ENCODE measurements around the gene CRISPLD2. TPM values are rescaled to one million over a fixed set of nuclear protein-coding genes. Genes with fewer than 3 reads are reported as not detected.
A peak's percentile ranks its signal among the peaks of the same experiment; 100 is the strongest.

CRISPLD2 gene
- total RNA-seq, 4 donors from 2014 or later: 174 to 411 (median 219) TPM

DNA sequence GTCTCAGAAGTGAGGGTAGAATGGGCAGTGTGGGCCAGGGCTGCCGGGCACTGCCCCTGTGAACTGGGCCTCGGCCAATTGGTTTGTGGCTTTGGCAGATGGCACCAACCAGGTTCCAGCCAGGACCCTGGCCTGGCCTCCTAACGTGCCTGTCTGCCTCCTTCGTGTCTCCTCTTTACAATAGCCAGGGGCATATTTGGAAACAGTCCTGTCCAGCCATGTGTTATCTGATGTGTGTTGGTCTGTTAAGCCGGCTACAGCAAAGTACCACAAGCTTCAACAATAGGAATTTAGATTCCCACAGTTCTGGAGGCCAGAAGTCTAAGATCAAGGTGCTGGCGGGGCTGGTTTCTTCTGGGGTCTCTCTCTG, 14.6 kb downstream of the CRISPLD2 start:
- no peaks in the 10 kb centered on the region for H3K27me3 ChIP-seq
- no peak overlapping the region for H3K4me3 ChIP-seq
- peaks cover 0 to 18% of the 10 kb centered on the region in 2 donors for H3K36me3 ChIP-seq
- TF ChIP-seq EP300 (IDR thresholded peaks at IDR 0.05) (no peak), POLR2A (IDR thresholded peaks at IDR 0.05) (no peak), POLR2AphosphoS5 (IDR thresholded peaks at IDR 0.05) (no peak)
- TF ChIP-seq, protein P1, sequence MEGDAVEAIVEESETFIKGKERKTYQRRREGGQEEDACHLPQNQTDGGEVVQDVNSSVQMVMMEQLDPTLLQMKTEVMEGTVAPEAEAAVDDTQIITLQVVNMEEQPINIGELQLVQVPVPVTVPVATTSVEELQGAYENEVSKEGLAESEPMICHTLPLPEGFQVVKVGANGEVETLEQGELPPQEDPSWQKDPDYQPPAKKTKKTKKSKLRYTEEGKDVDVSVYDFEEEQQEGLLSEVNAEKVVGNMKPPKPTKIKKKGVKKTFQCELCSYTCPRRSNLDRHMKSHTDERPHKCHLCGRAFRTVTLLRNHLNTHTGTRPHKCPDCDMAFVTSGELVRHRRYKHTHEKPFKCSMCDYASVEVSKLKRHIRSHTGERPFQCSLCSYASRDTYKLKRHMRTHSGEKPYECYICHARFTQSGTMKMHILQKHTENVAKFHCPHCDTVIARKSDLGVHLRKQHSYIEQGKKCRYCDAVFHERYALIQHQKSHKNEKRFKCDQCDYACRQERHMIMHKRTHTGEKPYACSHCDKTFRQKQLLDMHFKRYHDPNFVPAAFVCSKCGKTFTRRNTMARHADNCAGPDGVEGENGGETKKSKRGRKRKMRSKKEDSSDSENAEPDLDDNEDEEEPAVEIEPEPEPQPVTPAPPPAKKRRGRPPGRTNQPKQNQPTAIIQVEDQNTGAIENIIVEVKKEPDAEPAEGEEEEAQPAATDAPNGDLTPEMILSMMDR (IDR thresholded peaks at IDR 0.05): no peak
- no peaks in the 10 kb centered on the region for H3K9me3 ChIP-seq
- 33 to 70% methylated on average over 3 to 5 of the region's 6 CpGs for WGBS, 2 donors (ENCODE audit: low coverage in 1 of 2)
- peaks cover 14 to 98% (median 69%) of the 10 kb centered on the region in 3 donors for H3K4me1 ChIP-seq
- H3K27ac ChIP-seq: peak overlapping the region; percentile 92 to 99 (median 97)
- ATAC-seq: no peak

DNA sequence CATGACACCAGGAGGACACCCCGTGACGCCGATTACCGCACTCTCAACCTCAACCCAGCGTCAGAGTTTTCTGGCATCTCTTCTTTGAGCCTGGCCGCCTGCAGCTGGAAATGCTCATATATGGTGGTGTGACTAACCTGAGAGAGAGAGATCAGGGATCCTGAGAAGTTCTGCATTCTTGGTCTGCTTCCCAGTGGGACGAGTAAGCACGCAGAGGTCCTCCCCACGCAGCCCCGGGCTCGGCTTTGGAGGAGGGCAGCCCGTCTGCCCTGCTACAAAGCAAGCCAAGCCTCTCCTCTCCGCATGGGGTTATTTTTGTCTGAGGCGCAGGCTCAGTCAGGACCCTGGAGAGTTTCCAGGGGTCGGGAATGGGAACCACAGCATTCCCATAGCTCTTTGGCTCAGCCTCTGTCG, 16.5 kb downstream of the CRISPLD2 start:
- TF ChIP-seq, protein P1 (IDR thresholded peaks at IDR 0.05): peak in 1 of 4 experiments; percentile 31
- peak; percentile 97 for TF ChIP-seq POLR2AphosphoS5 (IDR thresholded peaks at IDR 0.05)
- peak; percentile 20 to 33 for TF ChIP-seq POLR2A (IDR thresholded peaks at IDR 0.05)
- peak; percentile 98 for TF ChIP-seq EP300 (IDR thresholded peaks at IDR 0.05)
- H3K27ac ChIP-seq: peak overlapping the region; percentile 92 to 99 (median 97)
- no peaks in the 10 kb centered on the region for H3K27me3 ChIP-seq
- H3K36me3 ChIP-seq: peaks cover 0 to 37% of the 10 kb centered on the region in 2 donors
- peaks cover 14 to 97% (median 56%) of the 10 kb centered on the region in 3 donors for H3K4me1 ChIP-seq
- WGBS, 2 donors (ENCODE audit: low coverage in 1 of 2): 10 to 27% methylated on average over 2 to 6 of the region's 16 CpGs
- peak; percentile 81 for ATAC-seq
- no peak overlapping the region for H3K4me3 ChIP-seq
- no peaks in the 10 kb centered on the region for H3K9me3 ChIP-seq

DNA sequence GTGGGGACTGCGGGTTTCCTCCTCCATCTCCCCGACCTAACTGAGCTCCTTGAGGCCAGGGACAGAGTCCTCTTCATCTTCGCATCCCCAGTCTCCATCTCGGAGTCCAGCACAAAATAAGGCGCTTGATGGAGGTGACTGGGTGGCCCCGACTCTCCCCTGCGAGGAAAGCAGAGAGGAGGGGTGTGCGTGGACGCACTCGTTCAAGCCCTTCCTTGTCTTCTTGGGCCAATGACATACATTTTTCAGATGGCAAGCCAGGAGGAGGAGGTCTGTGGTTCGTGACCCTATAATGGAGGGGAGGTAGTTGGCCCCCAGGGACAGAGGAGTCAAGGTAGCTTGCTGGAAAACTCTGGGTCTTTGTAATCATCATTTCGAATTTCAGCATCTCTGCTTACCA, 17.2 kb downstream of the CRISPLD2 start:
- Histone ChIP-seq H3K36me3 (peaks cover 0 to 41% of the 10 kb centered on the region in 2 donors), H3K27ac (peak overlapping the region; percentile 90 to 97 (median 94)), H3K27me3 (no peaks in the 10 kb centered on the region), H3K4me3 (no peak overlapping the region), H3K4me1 (peaks cover 14 to 97% (median 60%) of the 10 kb centered on the region in 3 donors), H3K9me3 (no peaks in the 10 kb centered on the region)
- WGBS, 2 donors (ENCODE audit: low coverage in 1 of 2): 83 to 86% methylated on average over 2 to 5 of the region's 12 CpGs
- ATAC-seq: no peak
- TF ChIP-seq POLR2AphosphoS5 (IDR thresholded peaks at IDR 0.05) (no peak), POLR2A (IDR thresholded peaks at IDR 0.05) (no peak), EP300 (IDR thresholded peaks at IDR 0.05) (no peak)
- TF ChIP-seq, protein P1 (IDR thresholded peaks at IDR 0.05): no peak

DNA sequence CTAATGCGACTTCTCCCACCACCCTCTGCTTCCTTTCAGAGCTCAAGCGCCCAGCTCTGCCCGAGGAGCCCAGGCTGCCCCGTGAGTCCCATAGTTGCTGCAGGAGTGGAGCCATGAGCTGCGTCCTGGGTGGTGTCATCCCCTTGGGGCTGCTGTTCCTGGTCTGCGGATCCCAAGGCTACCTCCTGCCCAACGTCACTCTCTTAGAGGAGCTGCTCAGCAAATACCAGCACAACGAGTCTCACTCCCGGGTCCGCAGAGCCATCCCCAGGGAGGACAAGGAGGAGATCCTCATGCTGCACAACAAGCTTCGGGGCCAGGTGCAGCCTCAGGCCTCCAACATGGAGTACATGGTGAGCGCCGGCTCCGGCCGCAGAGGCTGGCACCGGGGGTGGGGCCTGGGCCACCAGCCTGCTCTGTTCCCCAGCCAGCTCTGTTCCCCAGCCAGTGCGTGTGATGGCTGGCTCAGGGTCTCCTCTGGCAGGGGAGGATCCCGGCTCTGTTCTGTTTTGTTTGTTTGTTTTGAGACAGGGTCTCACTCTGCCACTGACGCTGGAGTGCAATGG, 18.7 kb downstream of the CRISPLD2 start:
- no peak overlapping the region for H3K4me3 ChIP-seq
- TF ChIP-seq POLR2AphosphoS5 (IDR thresholded peaks at IDR 0.05) (no peak), EP300 (IDR thresholded peaks at IDR 0.05) (no peak), POLR2A (IDR thresholded peaks at IDR 0.05) (no peak)
- TF ChIP-seq, protein P1 (IDR thresholded peaks at IDR 0.05): no peak
- peak overlapping the region in 3 of 4 donors; percentile 92 to 97 (median 97) for H3K27ac ChIP-seq
- peaks cover 0 to 47% of the 10 kb centered on the region in 2 donors for H3K36me3 ChIP-seq
- ATAC-seq: no peak
- peaks cover 9 to 99% (median 63%) of the 10 kb centered on the region in 3 donors for H3K4me1 ChIP-seq
- WGBS, 2 donors (ENCODE audit: low coverage in 1 of 2): 100% methylated on average over 2 of the region's 19 CpGs; no CpG with 5 or more reads in 1 of the 2 donors
- no peaks in the 10 kb centered on the region for H3K9me3 ChIP-seq
- H3K27me3 ChIP-seq: no peaks in the 10 kb centered on the region

DNA sequence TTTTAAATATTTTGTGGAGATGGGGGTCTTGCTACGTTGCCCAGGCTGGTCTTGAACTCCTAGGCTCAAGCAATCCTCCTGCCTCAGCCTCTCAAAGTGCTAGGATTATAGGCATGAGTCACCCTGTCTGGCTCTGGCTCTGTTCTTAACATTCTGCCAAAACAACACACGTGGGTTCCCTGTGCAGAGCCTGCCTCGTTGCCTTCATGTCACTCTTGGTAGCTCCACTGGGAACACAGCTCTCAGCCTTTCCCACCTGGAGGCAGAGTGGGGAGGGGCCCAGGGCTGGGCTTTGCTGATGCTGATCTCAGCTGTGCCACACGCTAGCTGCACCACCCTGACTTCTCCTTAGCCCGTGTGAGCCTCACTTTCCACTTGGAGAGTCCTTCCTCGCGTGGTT, 19.3 kb downstream of the CRISPLD2 start:
- peaks cover 9 to 99% (median 63%) of the 10 kb centered on the region in 3 donors for H3K4me1 ChIP-seq
- peak overlapping the region in 3 of 4 donors; percentile 92 to 97 (median 97) for H3K27ac ChIP-seq
- ATAC-seq: no peak
- no peaks in the 10 kb centered on the region for H3K27me3 ChIP-seq
- H3K36me3 ChIP-seq: peaks cover 0 to 53% of the 10 kb centered on the region in 2 donors
- no peak for TF ChIP-seq POLR2AphosphoS5 (IDR thresholded peaks at IDR 0.05)
- TF ChIP-seq, protein P1 (IDR thresholded peaks at IDR 0.05): no peak
- TF ChIP-seq POLR2A (IDR thresholded peaks at IDR 0.05): no peak
- no peak for TF ChIP-seq EP300 (IDR thresholded peaks at IDR 0.05)
- H3K4me3 ChIP-seq: no peak overlapping the region
- H3K9me3 ChIP-seq: no peaks in the 10 kb centered on the region
- 68% methylated on average over 5 of the region's 7 CpGs; no CpG with 5 or more reads in 1 of the 2 donors for WGBS, 2 donors (ENCODE audit: low coverage in 1 of 2)
